ENCODE results near the gene AIFM3. TPM values are rescaled to one million over a fixed set of nuclear protein-coding genes. Genes with fewer than 3 reads are reported as not detected.

Gene AIFM3
- total RNA-seq, 1 experiment from 2014 or later: 7.4 TPM

- Histone ChIP-seq H3K27me3 (ENCODE audit: insufficient read depth, low read depth) (no peaks in the 10 kb centered on the region), H3K4me1 (replicated peaks; ENCODE audit: insufficient read depth) (no peaks in the 10 kb centered on the region), H4K20me1 (ENCODE audit: insufficient read depth) (no peaks in the 10 kb centered on the region), H3K9me2 (ENCODE audit: insufficient read depth) (no peaks in the 10 kb centered on the region), H3K79me2 (ENCODE audit: low read depth) (no peaks in the 10 kb centered on the region), H2AFZ (no peak overlapping the region), H3K4me3 (no peak overlapping the region), H3K9me3 (ENCODE audit: insufficient read depth, low read depth) (no peaks in the 10 kb centered on the region), H3K36me3 (ENCODE audit: low read depth) (no peaks in the 10 kb centered on the region), H3K4me2 (no peak overlapping the region), H3F3A (ENCODE audit: insufficient read depth, low read depth) (no peaks in the 10 kb centered on the region; the same call in 1 of the 2 replicates), H3K27ac (no peak overlapping the region)
- DNase-seq: no peak
- ChIA-PET POLR2A (ENCODE audit: unreplicated experiment) (no interaction called here), CTCF (no interaction called here)
- no TSS peak for BruUV-seq (replicated peaks)
- TF ChIP-seq CTCF (conservative IDR thresholded peaks at IDR 0.05) (no peak), EZH2 (IDR thresholded peaks at IDR 0.05; ENCODE audit: low read depth) (no peak)
- intact Hi-C loops (cut with micrococcal nuclease; ENCODE audit: unreplicated experiment): no loop called here
Measured at GRCh38 chr22:20965104-20965887, 1.8 kb upstream of the AIFM3 start.

- H3K4me3 ChIP-seq: no peak overlapping the region
- BruUV-seq (replicated peaks): no TSS peak
- no peak overlapping the region for H2AFZ ChIP-seq
- intact Hi-C loops (cut with micrococcal nuclease; ENCODE audit: unreplicated experiment): no loop called here
- TF ChIP-seq CTCF (conservative IDR thresholded peaks at IDR 0.05) (no peak), EZH2 (IDR thresholded peaks at IDR 0.05; ENCODE audit: low read depth) (no peak)
- H3K27me3 ChIP-seq (ENCODE audit: insufficient read depth, low read depth): no peaks in the 10 kb centered on the region
- no peaks in the 10 kb centered on the region for H3F3A ChIP-seq (ENCODE audit: insufficient read depth, low read depth)
- no peaks in the 10 kb centered on the region for H3K9me3 ChIP-seq (ENCODE audit: insufficient read depth, low read depth)
- CTCF ChIA-PET: no interaction called here
- H3K27ac ChIP-seq: no peak overlapping the region
- H3K4me1 ChIP-seq (replicated peaks; ENCODE audit: insufficient read depth): no peaks in the 10 kb centered on the region
- H3K36me3 ChIP-seq (ENCODE audit: low read depth): no peaks in the 10 kb centered on the region
- no peaks in the 10 kb centered on the region for H4K20me1 ChIP-seq (ENCODE audit: insufficient read depth)
- DNase-seq: no peak
- POLR2A ChIA-PET (ENCODE audit: unreplicated experiment): no interaction called here
- no peaks in the 10 kb centered on the region for H3K9me2 ChIP-seq (ENCODE audit: insufficient read depth)
- no peaks in the 10 kb centered on the region for H3K79me2 ChIP-seq (ENCODE audit: low read depth)
- H3K4me2 ChIP-seq: no peak overlapping the region
Measured at GRCh38 chr22:20965888-20966855, 883 bp upstream of the AIFM3 start.

- ChIA-PET POLR2A (ENCODE audit: unreplicated experiment) (interaction anchor here (0.6 kb wide), 1 partner anchor 88 kb away, joined by 6 read pairs; no protein-coding TSS in a partner anchor), CTCF (no interaction called here)
- Histone ChIP-seq H3K9me3 (ENCODE audit: insufficient read depth, low read depth) (no peaks in the 10 kb centered on the region), H3F3A (ENCODE audit: insufficient read depth, low read depth) (no peaks in the 10 kb centered on the region), H3K36me3 (ENCODE audit: low read depth) (no peaks in the 10 kb centered on the region), H3K4me3 (no peak overlapping the region), H3K27ac (no peak overlapping the region), H3K4me1 (replicated peaks; ENCODE audit: insufficient read depth) (no peaks in the 10 kb centered on the region), H3K4me2 (no peak overlapping the region), H3K27me3 (ENCODE audit: insufficient read depth, low read depth) (no peaks in the 10 kb centered on the region), H4K20me1 (ENCODE audit: insufficient read depth) (no peaks in the 10 kb centered on the region), H2AFZ (no peak overlapping the region), H3K79me2 (ENCODE audit: low read depth) (no peaks in the 10 kb centered on the region), H3K9me2 (ENCODE audit: insufficient read depth) (no peaks in the 10 kb centered on the region)
- intact Hi-C loops (cut with micrococcal nuclease; ENCODE audit: unreplicated experiment): no loop called here
- BruUV-seq (replicated peaks): no TSS peak
- no peak for DNase-seq
- TF ChIP-seq EZH2 (IDR thresholded peaks at IDR 0.05; ENCODE audit: low read depth): no peak
- no peak for TF ChIP-seq CTCF (conservative IDR thresholded peaks at IDR 0.05)
Measured at GRCh38 chr22:20967697-20968211, 699 bp downstream of the AIFM3 start.

Measured in PC-9 (cell line).